Esophagus muscularis mucosa (tissue), 4 donors: ENCODE measurements around the gene DISP3.

Experiments
- EP300 ChIP-seq: sonication (generic); formaldehyde crosslinking; IDR thresholded peaks from one replicate; pipeline ENCODE4 v1.6.1; 2017; ENCODE audit warnings: antibody characterized with exemption
- POLR2A ChIP-seq: fragments of 450-650 bp; IDR thresholded peaks from one replicate; pipeline ENCODE4 v1.6.1; 2017; ENCODE audit warnings: antibody characterized with exemption, moderate library complexity, mild to moderate bottlenecking, low read depth
- POLR2AphosphoS5 ChIP-seq, 2 donors: sonication (generic); formaldehyde crosslinking; IDR thresholded peaks; one replicate each; pipeline ENCODE4 v1.6.1; 2017; ENCODE audit warnings: antibody characterized with exemption in 2 of 2
- TF ChIP-seq, protein P1 (sequence below), 3 experiments: fragments of 200-600 bp in 2 of 3; fragments of 450-650 bp in 1 of 3; sonication (generic) in 2 of 3; IDR thresholded peaks; one replicate each; pipeline ENCODE4 v1.5.1; 2017 to 2019; ENCODE audit warnings: antibody characterized with exemption in 3 of 3, mild to moderate bottlenecking in 2 of 3, moderate library complexity in 1 of 3

DNA sequence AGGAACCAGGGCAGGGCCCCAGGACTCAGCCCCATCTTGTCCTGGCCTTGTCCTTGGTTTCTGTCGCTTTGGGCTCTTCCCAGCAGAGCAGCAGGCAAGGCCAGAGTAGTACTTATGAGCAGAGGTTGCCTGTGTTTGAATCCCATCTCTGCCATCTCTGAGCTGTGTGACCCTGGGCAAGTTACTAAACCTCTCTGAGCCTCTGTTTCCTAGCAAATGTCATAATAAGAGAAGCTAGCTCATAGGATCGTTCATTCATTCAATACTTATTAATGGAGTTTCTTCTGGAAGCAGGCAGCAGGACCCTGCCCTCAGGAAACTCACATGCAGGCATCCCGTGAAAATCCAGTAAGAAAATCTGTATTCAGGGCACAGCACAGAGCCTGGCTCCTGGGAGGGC, 91.0 kb downstream of the DISP3 start:
- TF ChIP-seq, protein P1, sequence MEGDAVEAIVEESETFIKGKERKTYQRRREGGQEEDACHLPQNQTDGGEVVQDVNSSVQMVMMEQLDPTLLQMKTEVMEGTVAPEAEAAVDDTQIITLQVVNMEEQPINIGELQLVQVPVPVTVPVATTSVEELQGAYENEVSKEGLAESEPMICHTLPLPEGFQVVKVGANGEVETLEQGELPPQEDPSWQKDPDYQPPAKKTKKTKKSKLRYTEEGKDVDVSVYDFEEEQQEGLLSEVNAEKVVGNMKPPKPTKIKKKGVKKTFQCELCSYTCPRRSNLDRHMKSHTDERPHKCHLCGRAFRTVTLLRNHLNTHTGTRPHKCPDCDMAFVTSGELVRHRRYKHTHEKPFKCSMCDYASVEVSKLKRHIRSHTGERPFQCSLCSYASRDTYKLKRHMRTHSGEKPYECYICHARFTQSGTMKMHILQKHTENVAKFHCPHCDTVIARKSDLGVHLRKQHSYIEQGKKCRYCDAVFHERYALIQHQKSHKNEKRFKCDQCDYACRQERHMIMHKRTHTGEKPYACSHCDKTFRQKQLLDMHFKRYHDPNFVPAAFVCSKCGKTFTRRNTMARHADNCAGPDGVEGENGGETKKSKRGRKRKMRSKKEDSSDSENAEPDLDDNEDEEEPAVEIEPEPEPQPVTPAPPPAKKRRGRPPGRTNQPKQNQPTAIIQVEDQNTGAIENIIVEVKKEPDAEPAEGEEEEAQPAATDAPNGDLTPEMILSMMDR (IDR thresholded peaks at IDR 0.05): no peak
- TF ChIP-seq EP300 (no peak), POLR2A (no peak), POLR2AphosphoS5 (IDR thresholded peaks at IDR 0.05) (no peak)
